GM23338 (cell line): ENCODE results near the gene PTPRC. TPM values are rescaled to one million over a fixed set of nuclear protein-coding genes. Genes with fewer than 3 reads are reported as not detected.

Experiments
- ATAC-seq: fragments of 200-7000 bp; cut with Tn5 transposase; 3 replicates; pipeline ENCODE4 v1.9.1; 2020
- DNase-seq: peaks from one replicate; pipeline ENCODE4 v3.0.0-alpha.2; 2015; ENCODE audit warnings: low spot score
- H2AFZ ChIP-seq: fragments of 200-600 bp; sonication (generic); 2 replicates; pipeline ENCODE4 v1.8.0; 2016; ENCODE audit warnings: antibody characterized with exemption, mild to moderate bottlenecking, moderate library complexity
- H3F3A ChIP-seq: fragments of 200-600 bp; sonication (generic); replicated peaks from 2 replicates; pipeline ENCODE4 v1.8.0; 2017; ENCODE audit warnings: antibody characterized with exemption, mixed run types, low read depth
- H3K27ac ChIP-seq: fragments of 200-600 bp; sonication (generic); 2 replicates; pipeline ENCODE4 v1.6.1; 2016; ENCODE audit warnings: low read depth
- H3K27me3 ChIP-seq: fragments of 200-600 bp; sonication (generic); 2 replicates; pipeline ENCODE4 v1.8.0; 2016; ENCODE audit warnings: mild to moderate bottlenecking, mixed run types, moderate library complexity; ENCODE audit not compliant: insufficient read depth
- H3K36me3 ChIP-seq: fragments of 200-600 bp; sonication (generic); 2 replicates; pipeline ENCODE4 v1.8.0; 2016; ENCODE audit warnings: mild to moderate bottlenecking; ENCODE audit not compliant: insufficient read depth
- H3K4me1 ChIP-seq: fragments of 200-600 bp; sonication (generic); 2 replicates; pipeline ENCODE4 v1.8.0; 2016; ENCODE audit warnings: mild to moderate bottlenecking, moderate library complexity; ENCODE audit not compliant: insufficient read depth
- H3K4me2 ChIP-seq: fragments of 200-600 bp; sonication (generic); 2 replicates; pipeline ENCODE4 v1.7.1; 2017; ENCODE audit warnings: mixed run types
- H3K4me3 ChIP-seq: fragments of 200-600 bp; sonication (generic); 2 replicates; pipeline ENCODE4 v1.6.1; 2016; ENCODE audit warnings: mixed run types
- H3K79me2 ChIP-seq: fragments of 200-600 bp; sonication (generic); replicated peaks from 2 replicates; pipeline ENCODE4 v1.8.0; 2017; ENCODE audit warnings: mild to moderate bottlenecking; ENCODE audit not compliant: insufficient read depth
- H3K9me2 ChIP-seq: fragments of 200-600 bp; sonication (generic); 2 replicates; pipeline ENCODE4 v1.8.0; 2017; ENCODE audit not compliant: insufficient read depth
- H4K20me1 ChIP-seq: fragments of 200-600 bp; sonication (generic); replicated peaks from 2 replicates; pipeline ENCODE4 v1.8.0; 2017; ENCODE audit warnings: mild to moderate bottlenecking; ENCODE audit not compliant: insufficient read depth
- H3K27ac Mint-ChIP-seq: 2 replicates; pipeline ENCODE4 v1.8.0; 2020; ENCODE audit warnings: inconsistent platforms, mild to moderate bottlenecking, moderate library complexity, mixed read lengths
- H3K27me3 Mint-ChIP-seq: 3 replicates; pipeline ENCODE4 v1.8.0; 2022; ENCODE audit warnings: low read depth, mild to moderate bottlenecking, moderate library complexity, mixed read lengths, inconsistent platforms; ENCODE audit not compliant: insufficient read depth, poor library complexity
- H3K36me3 Mint-ChIP-seq: 3 replicates; pipeline ENCODE4 v1.8.0; 2021; ENCODE audit warnings: low read depth, mild to moderate bottlenecking, inconsistent platforms, moderate library complexity, mixed read lengths
- H3K4me1 Mint-ChIP-seq: 3 replicates; pipeline ENCODE4 v1.8.0; 2020; ENCODE audit warnings: mild to moderate bottlenecking, inconsistent platforms, mixed read lengths
- H3K4me3 Mint-ChIP-seq: 3 replicates; pipeline ENCODE4 v1.8.0; 2021; ENCODE audit warnings: moderate library complexity, mild to moderate bottlenecking, inconsistent platforms, mixed read lengths
- H3K9me3 Mint-ChIP-seq: 3 replicates; pipeline ENCODE4 v1.8.0; 2020; ENCODE audit warnings: moderate library complexity, mild to moderate bottlenecking, inconsistent platforms, mixed read lengths
- EZH2 ChIP-seq: fragments of 200-600 bp; sonication (generic); IDR thresholded peaks from one replicate; pipeline ENCODE4 v1.8.0; 2017; ENCODE audit warnings: antibody characterized with exemption, mild to moderate bottlenecking, low read depth; ENCODE audit not compliant: unreplicated experiment
- NANOG ChIP-seq: IDR thresholded peaks from 2 replicates; pipeline ENCODE4 v1.6.1; 2016; ENCODE audit warnings: antibody characterized with exemption, borderline replicate concordance
- POLR2AphosphoS5 ChIP-seq: IDR thresholded peaks from 2 replicates; pipeline ENCODE4 v1.6.1; 2016; ENCODE audit warnings: antibody characterized with exemption, low read depth
- STAT1 ChIP-seq: IDR thresholded peaks from one replicate; pipeline ENCODE4 v1.6.1; 2016; ENCODE audit warnings: antibody characterized with exemption; ENCODE audit not compliant: unreplicated experiment
- ZNF114 ChIP-seq: fragments of 250-450 bp; sonication (Bioruptor Pico); IDR thresholded peaks from 2 replicates; pipeline ENCODE4 v1.5.0; 2020; ENCODE audit warnings: mild to moderate bottlenecking, moderate library complexity
- ZNF331 ChIP-seq: fragments of 250-450 bp; sonication (Bioruptor Pico); IDR thresholded peaks from 2 replicates; pipeline ENCODE4 v1.5.0; 2020; ENCODE audit warnings: low read depth, mild to moderate bottlenecking, moderate library complexity
- polyA plus RNA-seq: library from polyadenylated mRNA; unstranded; fragments of >200 nt; fragmentation: Nextera tagmentation; extraction: Ambion mirVana; gene quantifications from 2 replicates; pipeline ENCODE4 v1.2.1, GENCODE V29; 2016
- total RNA-seq: library from RNA; depleted of rRNA; stranded (reverse); fragments of >200 nt; shearing (Covaris generic); gene quantifications from 2 replicates; pipeline ENCODE4 v1.2.3, GENCODE V29; 2014
- TF ChIP-seq, protein P1 (sequence below): fragments of 250-450 bp; sonication (Bioruptor Pico); IDR thresholded peaks from 2 replicates; pipeline ENCODE4 v1.5.0; 2020; ENCODE audit warnings: mild to moderate bottlenecking, moderate library complexity
- TF ChIP-seq, protein P2 (sequence below), 2 experiments: fragments of 200-600 bp in 1 of 2; sonication (generic) in 1 of 2; conservative IDR thresholded peaks; 2 replicates each; pipeline versions ENCODE4 v1.5.1 to v1.6.1; 2016 to 2017; ENCODE audit warnings: antibody characterized with exemption in 2 of 2, low read depth in 2 of 2, mild to moderate bottlenecking in 2 of 2, moderate library complexity in 1 of 2
- TF ChIP-seq, protein P3 (sequence below): IDR thresholded peaks from 2 replicates; pipeline ENCODE4 v1.6.1; 2016; ENCODE audit warnings: antibody characterized with exemption

PTPRC gene
- total and polyA plus RNA-seq, 2 experiments from 2014 or later: 0.10 to 0.52 TPM

DNA sequence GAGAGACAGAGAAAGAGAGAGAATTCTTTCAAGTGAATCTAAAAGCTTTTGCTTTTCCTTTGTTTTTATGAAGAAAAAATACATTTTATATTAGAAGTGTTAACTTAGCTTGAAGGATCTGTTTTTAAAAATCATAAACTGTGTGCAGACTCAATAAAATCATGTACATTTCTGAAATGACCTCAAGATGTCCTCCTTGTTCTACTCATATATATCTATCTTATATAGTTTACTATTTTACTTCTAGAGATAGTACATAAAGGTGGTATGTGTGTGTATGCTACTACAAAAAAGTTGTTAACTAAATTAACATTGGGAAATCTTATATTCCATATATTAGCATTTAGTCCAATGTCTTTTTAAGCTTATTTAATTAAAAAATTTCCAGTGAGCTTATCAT, 117.6 kb downstream of the PTPRC start:
- DNase-seq: no peak
- H3K4me3 ChIP-seq: no peak overlapping the region
- ATAC-seq: no peak
- H3K4me2 ChIP-seq: no peak overlapping the region
- no peaks in the 10 kb centered on the region for H3K27me3 ChIP-seq
- H3K9me2 ChIP-seq: no peaks in the 10 kb centered on the region
- Mint-ChIP-seq H3K36me3 (no peaks in the 10 kb centered on the region), H3K27me3 (no peaks in the 10 kb centered on the region), H3K4me1 (peaks cover 5% of the 10 kb centered on the region; the same call in 1 of the 3 replicates), H3K27ac (no peak overlapping the region), H3K4me3 (no peak overlapping the region), H3K9me3 (no peaks in the 10 kb centered on the region)
- H4K20me1 ChIP-seq: no peaks in the 10 kb centered on the region
- no peaks in the 10 kb centered on the region for H3F3A ChIP-seq
- H3K79me2 ChIP-seq: no peaks in the 10 kb centered on the region
- TF ChIP-seq, protein P1, sequence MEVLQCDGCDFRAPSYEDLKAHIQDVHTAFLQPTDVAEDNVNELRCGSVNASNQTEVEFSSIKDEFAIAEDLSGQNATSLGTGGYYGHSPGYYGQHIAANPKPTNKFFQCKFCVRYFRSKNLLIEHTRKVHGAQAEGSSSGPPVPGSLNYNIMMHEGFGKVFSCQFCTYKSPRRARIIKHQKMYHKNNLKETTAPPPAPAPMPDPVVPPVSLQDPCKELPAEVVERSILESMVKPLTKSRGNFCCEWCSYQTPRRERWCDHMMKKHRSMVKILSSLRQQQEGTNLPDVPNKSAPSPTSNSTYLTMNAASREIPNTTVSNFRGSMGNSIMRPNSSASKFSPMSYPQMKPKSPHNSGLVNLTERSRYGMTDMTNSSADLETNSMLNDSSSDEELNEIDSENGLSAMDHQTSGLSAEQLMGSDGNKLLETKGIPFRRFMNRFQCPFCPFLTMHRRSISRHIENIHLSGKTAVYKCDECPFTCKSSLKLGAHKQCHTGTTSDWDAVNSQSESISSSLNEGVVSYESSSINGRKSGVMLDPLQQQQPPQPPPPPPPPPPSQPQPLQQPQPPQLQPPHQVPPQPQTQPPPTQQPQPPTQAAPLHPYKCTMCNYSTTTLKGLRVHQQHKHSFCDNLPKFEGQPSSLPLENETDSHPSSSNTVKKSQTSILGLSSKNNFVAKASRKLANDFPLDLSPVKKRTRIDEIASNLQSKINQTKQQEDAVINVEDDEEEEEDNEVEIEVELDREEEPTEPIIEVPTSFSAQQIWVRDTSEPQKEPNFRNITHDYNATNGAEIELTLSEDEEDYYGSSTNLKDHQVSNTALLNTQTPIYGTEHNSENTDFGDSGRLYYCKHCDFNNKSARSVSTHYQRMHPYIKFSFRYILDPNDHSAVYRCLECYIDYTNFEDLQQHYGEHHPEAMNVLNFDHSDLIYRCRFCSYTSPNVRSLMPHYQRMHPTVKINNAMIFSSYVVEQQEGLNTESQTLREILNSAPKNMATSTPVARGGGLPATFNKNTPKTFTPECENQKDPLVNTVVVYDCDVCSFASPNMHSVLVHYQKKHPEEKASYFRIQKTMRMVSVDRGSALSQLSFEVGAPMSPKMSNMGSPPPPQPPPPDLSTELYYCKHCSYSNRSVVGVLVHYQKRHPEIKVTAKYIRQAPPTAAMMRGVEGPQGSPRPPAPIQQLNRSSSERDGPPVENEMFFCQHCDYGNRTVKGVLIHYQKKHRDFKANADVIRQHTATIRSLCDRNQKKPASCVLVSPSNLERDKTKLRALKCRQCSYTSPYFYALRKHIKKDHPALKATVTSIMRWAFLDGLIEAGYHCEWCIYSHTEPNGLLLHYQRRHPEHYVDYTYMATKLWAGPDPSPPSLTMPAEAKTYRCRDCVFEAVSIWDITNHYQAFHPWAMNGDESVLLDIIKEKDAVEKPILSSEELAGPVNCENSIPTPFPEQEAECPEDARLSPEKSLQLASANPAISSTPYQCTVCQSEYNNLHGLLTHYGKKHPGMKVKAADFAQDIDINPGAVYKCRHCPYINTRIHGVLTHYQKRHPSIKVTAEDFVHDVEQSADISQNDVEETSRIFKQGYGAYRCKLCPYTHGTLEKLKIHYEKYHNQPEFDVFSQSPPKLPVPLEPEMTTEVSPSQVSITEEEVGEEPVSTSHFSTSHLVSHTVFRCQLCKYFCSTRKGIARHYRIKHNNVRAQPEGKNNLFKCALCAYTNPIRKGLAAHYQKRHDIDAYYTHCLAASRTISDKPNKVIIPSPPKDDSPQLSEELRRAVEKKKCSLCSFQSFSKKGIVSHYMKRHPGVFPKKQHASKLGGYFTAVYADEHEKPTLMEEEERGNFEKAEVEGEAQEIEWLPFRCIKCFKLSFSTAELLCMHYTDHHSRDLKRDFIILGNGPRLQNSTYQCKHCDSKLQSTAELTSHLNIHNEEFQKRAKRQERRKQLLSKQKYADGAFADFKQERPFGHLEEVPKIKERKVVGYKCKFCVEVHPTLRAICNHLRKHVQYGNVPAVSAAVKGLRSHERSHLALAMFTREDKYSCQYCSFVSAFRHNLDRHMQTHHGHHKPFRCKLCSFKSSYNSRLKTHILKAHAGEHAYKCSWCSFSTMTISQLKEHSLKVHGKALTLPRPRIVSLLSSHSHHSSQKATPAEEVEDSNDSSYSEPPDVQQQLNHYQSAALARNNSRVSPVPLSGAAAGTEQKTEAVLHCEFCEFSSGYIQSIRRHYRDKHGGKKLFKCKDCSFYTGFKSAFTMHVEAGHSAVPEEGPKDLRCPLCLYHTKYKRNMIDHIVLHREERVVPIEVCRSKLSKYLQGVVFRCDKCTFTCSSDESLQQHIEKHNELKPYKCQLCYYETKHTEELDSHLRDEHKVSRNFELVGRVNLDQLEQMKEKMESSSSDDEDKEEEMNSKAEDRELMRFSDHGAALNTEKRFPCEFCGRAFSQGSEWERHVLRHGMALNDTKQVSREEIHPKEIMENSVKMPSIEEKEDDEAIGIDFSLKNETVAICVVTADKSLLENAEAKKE (CRISPR knock-in tag): no peak
- no peak for TF ChIP-seq EZH2
- no peak for TF ChIP-seq ZNF331
- TF ChIP-seq POLR2AphosphoS5: no peak
- no peak for TF ChIP-seq STAT1
- TF ChIP-seq, protein P2, sequence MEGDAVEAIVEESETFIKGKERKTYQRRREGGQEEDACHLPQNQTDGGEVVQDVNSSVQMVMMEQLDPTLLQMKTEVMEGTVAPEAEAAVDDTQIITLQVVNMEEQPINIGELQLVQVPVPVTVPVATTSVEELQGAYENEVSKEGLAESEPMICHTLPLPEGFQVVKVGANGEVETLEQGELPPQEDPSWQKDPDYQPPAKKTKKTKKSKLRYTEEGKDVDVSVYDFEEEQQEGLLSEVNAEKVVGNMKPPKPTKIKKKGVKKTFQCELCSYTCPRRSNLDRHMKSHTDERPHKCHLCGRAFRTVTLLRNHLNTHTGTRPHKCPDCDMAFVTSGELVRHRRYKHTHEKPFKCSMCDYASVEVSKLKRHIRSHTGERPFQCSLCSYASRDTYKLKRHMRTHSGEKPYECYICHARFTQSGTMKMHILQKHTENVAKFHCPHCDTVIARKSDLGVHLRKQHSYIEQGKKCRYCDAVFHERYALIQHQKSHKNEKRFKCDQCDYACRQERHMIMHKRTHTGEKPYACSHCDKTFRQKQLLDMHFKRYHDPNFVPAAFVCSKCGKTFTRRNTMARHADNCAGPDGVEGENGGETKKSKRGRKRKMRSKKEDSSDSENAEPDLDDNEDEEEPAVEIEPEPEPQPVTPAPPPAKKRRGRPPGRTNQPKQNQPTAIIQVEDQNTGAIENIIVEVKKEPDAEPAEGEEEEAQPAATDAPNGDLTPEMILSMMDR (conservative IDR thresholded peaks at IDR 0.05; ENCODE audit: low read depth in 2 of 2): no peak; a peak in 1 of 4 replicates
- no peak for TF ChIP-seq ZNF114 (CRISPR knock-in tag)
- TF ChIP-seq, protein P3, sequence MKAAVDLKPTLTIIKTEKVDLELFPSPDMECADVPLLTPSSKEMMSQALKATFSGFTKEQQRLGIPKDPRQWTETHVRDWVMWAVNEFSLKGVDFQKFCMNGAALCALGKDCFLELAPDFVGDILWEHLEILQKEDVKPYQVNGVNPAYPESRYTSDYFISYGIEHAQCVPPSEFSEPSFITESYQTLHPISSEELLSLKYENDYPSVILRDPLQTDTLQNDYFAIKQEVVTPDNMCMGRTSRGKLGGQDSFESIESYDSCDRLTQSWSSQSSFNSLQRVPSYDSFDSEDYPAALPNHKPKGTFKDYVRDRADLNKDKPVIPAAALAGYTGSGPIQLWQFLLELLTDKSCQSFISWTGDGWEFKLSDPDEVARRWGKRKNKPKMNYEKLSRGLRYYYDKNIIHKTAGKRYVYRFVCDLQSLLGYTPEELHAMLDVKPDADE: no peak
- TF ChIP-seq NANOG: no peak
- H3K27ac ChIP-seq: no peak overlapping the region
- no peaks in the 10 kb centered on the region for H3K4me1 ChIP-seq
- no peaks in the 10 kb centered on the region for H3K36me3 ChIP-seq
- H2AFZ ChIP-seq: no peak overlapping the region
